Mesothelial cell of epicardium (in vitro differentiated cells): ENCODE measurements around the gene CDK5RAP2. TPM values are rescaled to one million over a fixed set of nuclear protein-coding genes. Genes with fewer than 3 reads are reported as not detected.

Source experiments
- DNase-seq, 2 experiments: peaks; one replicate each; pipeline ENCODE4 v3.0.0; 2021; ENCODE audit warnings: low spot score in 2 of 2; ENCODE audit not compliant: unreplicated experiment in 2 of 2
- H3K27ac Mint-ChIP-seq: 2 replicates; pipeline ENCODE4 v1.8.0; 2021; ENCODE audit warnings: mixed read lengths
- H3K27me3 Mint-ChIP-seq: 2 replicates; pipeline ENCODE4 v1.8.0; 2021; ENCODE audit warnings: low read depth, mixed read lengths
- H3K36me3 Mint-ChIP-seq: 2 replicates; pipeline ENCODE4 v1.8.0; 2021; ENCODE audit warnings: mixed read lengths
- H3K4me1 Mint-ChIP-seq: 2 replicates; pipeline ENCODE4 v1.8.0; 2021; ENCODE audit warnings: mixed read lengths
- H3K4me3 Mint-ChIP-seq: 2 replicates; pipeline ENCODE4 v1.8.0; 2021; ENCODE audit warnings: mild to moderate bottlenecking, moderate library complexity, mixed read lengths
- H3K9me3 Mint-ChIP-seq: 2 replicates; pipeline ENCODE4 v1.8.0; 2021; ENCODE audit warnings: mixed read lengths
- total RNA-seq: library from RNA; stranded (reverse); gene quantifications from 3 replicates; pipeline ENCODE4 v1.2.1, GENCODE V29; 2021
- TF ChIP-seq, protein P1 (sequence below): fragments of 200-600 bp; sonication (generic); IDR thresholded peaks from one replicate; pipeline ENCODE4 v1.5.0; 2021; ENCODE audit warnings: antibody characterized with exemption; ENCODE audit not compliant: unreplicated experiment

The CDK5RAP2 gene
- total RNA-seq, 1 donor from 2014 or later: 71.0 TPM

DNA sequence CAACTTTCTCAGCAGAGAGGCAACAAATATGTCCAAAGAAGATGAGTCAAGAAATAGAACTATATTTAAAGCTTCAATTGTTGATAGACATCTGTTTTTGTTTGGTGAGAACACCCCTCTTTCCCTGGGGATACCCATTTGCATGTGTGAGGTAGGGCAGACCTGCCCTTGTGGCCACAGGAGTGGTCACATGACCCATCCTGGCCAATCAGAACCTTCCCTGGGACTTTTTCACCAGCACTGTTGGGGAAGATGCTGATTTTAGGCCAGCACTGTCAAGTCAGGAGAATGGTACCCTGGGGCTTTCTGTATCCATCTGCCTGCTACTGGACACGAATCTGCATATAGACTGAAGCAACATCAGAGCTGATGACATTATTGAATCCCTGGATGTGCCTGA, 211.2 kb downstream of the CDK5RAP2 start:
- DNase-seq: no peak
- H3K9me3 Mint-ChIP-seq: peaks cover 15% of the 10 kb centered on the region
- no peak overlapping the region for H3K4me3 Mint-ChIP-seq
- no peaks in the 10 kb centered on the region for H3K27me3 Mint-ChIP-seq
- H3K27ac Mint-ChIP-seq: no peak overlapping the region
- peaks cover 2% of the 10 kb centered on the region for H3K36me3 Mint-ChIP-seq
- TF ChIP-seq, protein P1, sequence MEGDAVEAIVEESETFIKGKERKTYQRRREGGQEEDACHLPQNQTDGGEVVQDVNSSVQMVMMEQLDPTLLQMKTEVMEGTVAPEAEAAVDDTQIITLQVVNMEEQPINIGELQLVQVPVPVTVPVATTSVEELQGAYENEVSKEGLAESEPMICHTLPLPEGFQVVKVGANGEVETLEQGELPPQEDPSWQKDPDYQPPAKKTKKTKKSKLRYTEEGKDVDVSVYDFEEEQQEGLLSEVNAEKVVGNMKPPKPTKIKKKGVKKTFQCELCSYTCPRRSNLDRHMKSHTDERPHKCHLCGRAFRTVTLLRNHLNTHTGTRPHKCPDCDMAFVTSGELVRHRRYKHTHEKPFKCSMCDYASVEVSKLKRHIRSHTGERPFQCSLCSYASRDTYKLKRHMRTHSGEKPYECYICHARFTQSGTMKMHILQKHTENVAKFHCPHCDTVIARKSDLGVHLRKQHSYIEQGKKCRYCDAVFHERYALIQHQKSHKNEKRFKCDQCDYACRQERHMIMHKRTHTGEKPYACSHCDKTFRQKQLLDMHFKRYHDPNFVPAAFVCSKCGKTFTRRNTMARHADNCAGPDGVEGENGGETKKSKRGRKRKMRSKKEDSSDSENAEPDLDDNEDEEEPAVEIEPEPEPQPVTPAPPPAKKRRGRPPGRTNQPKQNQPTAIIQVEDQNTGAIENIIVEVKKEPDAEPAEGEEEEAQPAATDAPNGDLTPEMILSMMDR: no peak
- H3K4me1 Mint-ChIP-seq: peaks cover 13% of the 10 kb centered on the region

DNA sequence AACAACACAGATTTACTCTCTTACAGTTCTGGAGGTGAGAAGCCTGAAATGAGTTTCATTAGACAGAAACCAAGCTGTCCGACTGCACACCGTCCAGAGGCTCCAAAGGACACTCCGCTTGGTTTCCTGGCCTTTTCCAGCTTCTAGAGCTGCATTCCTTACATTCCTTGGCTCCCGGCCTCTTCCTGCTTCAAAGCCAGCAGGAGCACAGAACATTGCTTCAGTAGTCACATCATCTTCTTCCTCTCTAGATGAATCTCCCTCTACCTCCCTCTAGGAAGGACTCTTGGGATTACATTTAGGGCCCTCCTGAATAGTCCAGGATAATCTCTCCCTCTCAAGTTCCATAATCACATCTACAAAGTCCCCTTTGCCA, 213.3 kb downstream of the CDK5RAP2 start:
- Mint-ChIP-seq H3K27ac (peak overlapping the region; percentile 92), H3K36me3 (peaks cover 2% of the 10 kb centered on the region), H3K4me3 (no peak overlapping the region), H3K27me3 (no peaks in the 10 kb centered on the region), H3K9me3 (peaks cover 17% of the 10 kb centered on the region), H3K4me1 (peaks cover 20% of the 10 kb centered on the region)
- no peak for DNase-seq
- TF ChIP-seq, protein P1: no peak

DNA sequence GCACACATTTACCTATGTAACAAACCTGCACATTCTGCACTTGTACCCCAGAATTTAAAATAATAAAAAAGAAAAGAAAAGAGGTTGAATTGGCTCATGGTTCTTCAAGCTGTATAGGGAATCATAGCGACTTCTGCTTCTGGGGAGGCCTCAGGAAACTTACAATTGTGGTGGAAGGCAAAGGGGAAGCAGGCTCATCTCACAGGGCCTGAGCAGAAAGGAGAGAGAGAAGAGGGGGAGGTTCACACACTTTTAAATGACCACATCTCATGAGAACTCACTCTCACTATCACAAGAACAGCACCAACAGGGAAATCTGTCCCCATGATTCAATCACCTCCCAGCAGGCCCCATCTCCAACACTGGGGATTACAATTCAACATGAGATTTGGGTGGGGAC, 214.6 kb downstream of the CDK5RAP2 start:
- Mint-ChIP-seq H3K9me3 (peaks cover 17% of the 10 kb centered on the region), H3K27me3 (no peaks in the 10 kb centered on the region), H3K4me3 (no peak overlapping the region), H3K36me3 (peaks cover 2% of the 10 kb centered on the region), H3K4me1 (peaks cover 26% of the 10 kb centered on the region), H3K27ac (no peak overlapping the region)
- TF ChIP-seq, protein P1: no peak
- no peak for DNase-seq

DNA sequence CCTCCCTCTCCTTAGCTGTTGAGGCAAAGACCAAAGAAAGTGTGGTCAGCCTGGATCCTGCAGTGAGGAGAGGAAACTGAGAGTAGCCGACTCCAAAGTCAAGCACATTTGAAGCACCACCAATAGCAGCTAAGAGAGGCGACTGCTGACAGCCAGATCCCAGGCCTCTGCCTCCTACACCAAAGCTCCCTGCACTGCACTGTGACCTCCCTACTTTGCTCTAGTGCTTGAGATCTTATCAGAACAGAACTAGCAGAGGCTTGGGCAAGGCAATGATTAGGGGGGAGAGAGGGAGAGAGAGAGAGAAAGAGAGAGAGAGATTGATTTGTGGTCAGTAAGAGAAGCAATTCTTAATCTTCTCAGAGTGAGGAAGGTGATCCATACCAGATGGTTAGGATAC, 216.3 kb downstream of the CDK5RAP2 start:
- DNase-seq: no peak
- Mint-ChIP-seq H3K27ac (no peak overlapping the region), H3K27me3 (no peaks in the 10 kb centered on the region)

DNA sequence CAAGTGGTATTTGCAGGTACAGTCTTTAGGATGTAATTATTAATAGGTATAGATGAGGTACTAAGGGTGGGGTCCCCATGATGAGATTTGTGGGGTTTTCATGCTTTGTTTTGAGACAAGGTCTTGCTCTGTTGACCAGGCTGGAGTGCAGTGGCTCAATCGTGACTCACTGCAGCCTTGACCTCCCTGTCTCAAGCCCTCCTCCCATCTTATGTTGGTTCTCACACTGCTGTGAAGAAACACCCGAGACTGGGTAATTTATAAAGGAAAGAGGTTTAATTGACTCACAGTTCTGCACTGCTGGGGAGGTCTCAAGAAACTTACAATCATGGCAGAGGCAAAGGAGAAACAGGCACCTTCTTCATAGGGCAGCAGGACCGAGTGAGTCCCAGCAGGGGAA, 217.5 kb downstream of the CDK5RAP2 start:
- H3K4me1 Mint-ChIP-seq: peaks cover 34% of the 10 kb centered on the region

More for the DNA sequence above, 216.3 kb downstream of the CDK5RAP2 start:
- H3K9me3 Mint-ChIP-seq: peaks cover 17% of the 10 kb centered on the region
- H3K4me1 Mint-ChIP-seq: peaks cover 34% of the 10 kb centered on the region
- H3K4me3 Mint-ChIP-seq: no peak overlapping the region
- peaks cover 2% of the 10 kb centered on the region for H3K36me3 Mint-ChIP-seq
- TF ChIP-seq, protein P1: no peak

More for the DNA sequence above, 217.5 kb downstream of the CDK5RAP2 start:
- H3K36me3 Mint-ChIP-seq: peaks cover 2% of the 10 kb centered on the region
- H3K27me3 Mint-ChIP-seq: no peaks in the 10 kb centered on the region
- no peak overlapping the region for H3K4me3 Mint-ChIP-seq
- TF ChIP-seq, protein P1: no peak
- H3K27ac Mint-ChIP-seq: no peak overlapping the region
- H3K9me3 Mint-ChIP-seq: peaks cover 17% of the 10 kb centered on the region
- no peak for DNase-seq
